Activated CD4-positive, CD25-positive, alpha-beta regulatory T cell treated with anti-CD3 and anti-CD28 coated beads, Interleukin-2, amount 50 U/mL, for 72 hours (primary cell): ENCODE data around the gene ATP13A3.

Source experiments
- DNase-seq: peaks from one replicate; pipeline ENCODE4 v3.0.0; 2021

ATP13A3 gene

GRCh38 chr3:194365978-194366490 lies 120.8 kb downstream of the ATP13A3 start:
- DNase-seq, result no peak

GRCh38 chr3:194365526-194365925 lies 121.3 kb downstream of the ATP13A3 start:
- DNase-seq, result no peak

GRCh38 chr3:194364652-194365434 lies 122.0 kb downstream of the ATP13A3 start:
- no peak for DNase-seq

- no peak for DNase-seq
Observed at GRCh38 chr3:194364314-194364651, 122.5 kb downstream of the ATP13A3 start.

- no peak for DNase-seq
Observed at GRCh38 chr3:194360568-194360967, 126.2 kb downstream of the ATP13A3 start.

GRCh38 chr3:194357681-194358080 lies 129.1 kb downstream of the ATP13A3 start:
- no peak for DNase-seq

- no peak for DNase-seq
Observed at GRCh38 chr3:194355379-194355778, 131.4 kb downstream of the ATP13A3 start.

- DNase-seq, result no peak
Observed at GRCh38 chr3:194354315-194354714, 132.5 kb downstream of the ATP13A3 start.
